Endothelial cell of umbilical vein (primary cell): Measurements from ENCODE around the gene DDX17. TPM values are rescaled to one million over a fixed set of nuclear protein-coding genes. Genes with fewer than 3 reads are reported as not detected.

Source experiments
- BruUV-seq: library from RNA; stranded (reverse); fragments of 400-500 nt; replicated peaks from 2 replicates; lab custom pipeline; 2021; lab: Mats Ljungman, UMichigan
- CTCF ChIA-PET: fragments of 300-600, 350-600 bp; sonication (Branson Sonifier 250); formaldehyde crosslinking; loops from one replicate; lab custom pipeline; 2021; ENCODE audit warnings: antibody characterized with exemption, inconsistent platforms; lab: Charles Lee
- POLR2A ChIA-PET: fragments of 300-600, 350-600 bp; sonication (Branson Sonifier 250); formaldehyde crosslinking; loops from one replicate; lab custom pipeline; 2021; ENCODE audit warnings: antibody characterized with exemption, inconsistent platforms; lab: Charles Lee
- DNase-seq: peaks from one replicate; pipeline ENCODE4 v3.0.0-alpha.2; 2011; ENCODE audit warnings: low read depth, low spot score
- FAIRE-seq: peaks from 2 replicates; lab custom pipeline; 2011; peaks lifted over from hg19 to GRCh38; lab: Jason Lieb, UNC
- H2AFZ ChIP-seq: 2 replicates; pipeline ENCODE4 v1.6.0; 2012; ENCODE audit warnings: low read depth, low read length, control low read depth, inconsistent platforms
- H3K27ac ChIP-seq: 2 replicates; pipeline ENCODE4 v1.5.1; 2011; ENCODE audit warnings: low read depth, mild to moderate bottlenecking, control low read depth, low read length, moderate library complexity; ENCODE audit not compliant: insufficient read depth
- H3K27me3 ChIP-seq, 2 experiments: 2 replicates each; pipeline versions ENCODE4 v1.6.0 to v1.6.1; 2011; ENCODE audit warnings: low read length in 2 of 2, mixed read lengths in 1 of 2; ENCODE audit not compliant: control insufficient read depth in 2 of 2, insufficient read depth in 2 of 2
- H3K36me3 ChIP-seq, 2 experiments: 2 replicates in 1 of 2; 3 replicates in 1 of 2; pipeline ENCODE4 v1.5.1; 2011; ENCODE audit warnings: low read length in 2 of 2, mild to moderate bottlenecking in 1 of 2, moderate library complexity in 1 of 2; ENCODE audit not compliant: control insufficient read depth in 2 of 2, insufficient read depth in 2 of 2; ENCODE audit errors: extremely low read depth in 1 of 2
- H3K4me1 ChIP-seq: 3 replicates; pipeline ENCODE4 v1.5.1; 2011; ENCODE audit warnings: mild to moderate bottlenecking, low read length; ENCODE audit not compliant: control insufficient read depth, insufficient read depth; ENCODE audit errors: extremely low read depth
- H3K4me2 ChIP-seq: 2 replicates; pipeline ENCODE4 v1.6.1; 2011; ENCODE audit warnings: low read length, control low read depth, mixed read lengths; ENCODE audit not compliant: insufficient read depth
- H3K4me3 ChIP-seq, 3 experiments: fragments of 200-600 bp in 1 of 3; sonication (generic), shearing (Covaris generic) in 1 of 3; replicated peaks in 1 of 3; 2 replicates each; pipeline ENCODE4 v1.5.1; 2011 to 2016; ENCODE audit warnings: control low read depth in 3 of 3, low read length in 3 of 3, mild to moderate bottlenecking in 2 of 3, inconsistent platforms in 1 of 3, low read depth in 1 of 3, moderate library complexity in 1 of 3; ENCODE audit not compliant: insufficient read depth in 1 of 3
- H3K79me2 ChIP-seq: 2 replicates; pipeline ENCODE4 v1.6.0; 2012; ENCODE audit warnings: low read length, inconsistent platforms; ENCODE audit not compliant: control insufficient read depth, insufficient read depth
- H3K9ac ChIP-seq: replicated peaks from 2 replicates; pipeline ENCODE3; 2011; ENCODE audit warnings: low read length, control low read depth; ENCODE audit not compliant: insufficient read depth; ENCODE audit errors: extremely low read depth
- H3K9me1 ChIP-seq: replicated peaks from 3 replicates; pipeline ENCODE4 v1.6.0; 2011; ENCODE audit warnings: mild to moderate bottlenecking, low read length; ENCODE audit not compliant: control insufficient read depth, insufficient read depth; ENCODE audit errors: extremely low read depth
- H3K9me3 ChIP-seq: replicated peaks from 2 replicates; pipeline ENCODE4 v1.5.1; 2012; ENCODE audit warnings: low read length, inconsistent platforms; ENCODE audit not compliant: control insufficient read depth, insufficient read depth
- H4K20me1 ChIP-seq: replicated peaks from 2 replicates; pipeline ENCODE3; 2011; ENCODE audit warnings: mild to moderate bottlenecking, low read length; ENCODE audit not compliant: control insufficient read depth, insufficient read depth; ENCODE audit errors: extremely low read depth
- CTCF ChIP-seq, 2 donors: IDR thresholded peaks; 1 replicate in 1 of 2; 2 replicates in 1 of 2; pipeline ENCODE4 v1.5.1; 2011; ENCODE audit warnings: low read length in 2 of 2, mild to moderate bottlenecking in 2 of 2, moderate library complexity in 2 of 2, control low read depth in 1 of 2, inconsistent platforms in 1 of 2, low read depth in 1 of 2; ENCODE audit not compliant: insufficient read depth in 1 of 2; ENCODE audit errors: extremely low read depth in 1 of 2
- EZH2 ChIP-seq: IDR thresholded peaks from 2 replicates; pipeline ENCODE4 v1.6.1; 2012; ENCODE audit warnings: borderline replicate concordance, low read depth, mild to moderate bottlenecking, moderate library complexity, low read length, inconsistent platforms; ENCODE audit not compliant: severe bottlenecking
- FOS ChIP-seq: IDR thresholded peaks from 2 replicates; pipeline ENCODE4 v1.6.1; 2011; ENCODE audit warnings: mild to moderate bottlenecking, low read length, moderate library complexity, borderline replicate concordance; ENCODE audit not compliant: insufficient read depth
- GATA2 ChIP-seq: IDR thresholded peaks from 2 replicates; pipeline ENCODE4 v1.7.0; 2011; ENCODE audit warnings: low read depth, mild to moderate bottlenecking, moderate library complexity, mixed read lengths, low read length; ENCODE audit not compliant: insufficient read length, insufficient read depth
- JUN ChIP-seq: IDR thresholded peaks from 2 replicates; pipeline ENCODE4 v1.6.1; 2011; ENCODE audit warnings: borderline replicate concordance, low read depth; ENCODE audit not compliant: insufficient read length, insufficient read depth
- MAX ChIP-seq: IDR thresholded peaks from 2 replicates; pipeline ENCODE4 v1.6.1; 2011; ENCODE audit not compliant: insufficient read depth, insufficient read length
- MYC ChIP-seq: IDR thresholded peaks from one replicate; pipeline ENCODE4 v1.6.1; 2011; ENCODE audit warnings: mild to moderate bottlenecking, low read depth, low read length
- POLR2A ChIP-seq: IDR thresholded peaks from 2 replicates; pipeline ENCODE4 v1.6.1; 2012; ENCODE audit warnings: low read depth, mild to moderate bottlenecking, control low read depth, low read length
- POLR2AphosphoS5 ChIP-seq: IDR thresholded peaks from 2 replicates; pipeline ENCODE4 v1.6.1; 2012; ENCODE audit warnings: low read depth, mild to moderate bottlenecking, control low read depth, low read length, moderate library complexity; ENCODE audit not compliant: insufficient read depth
- dilution Hi-C: fragments of 300-500 bp; cut with MboI; formaldehyde crosslinking; loops from one replicate; pipeline ENCODE4 v1.15.0; 2019; ENCODE audit warnings: low sequenced_read_pairs; ENCODE audit not compliant: extremely low pct_ligation_motif_present
- intact Hi-C: fragments of 100-400 bp; cut with micrococcal nuclease; formaldehyde crosslinking; loops from one replicate; pipeline ENCODE4 v1.10.0; 2022
- polyA plus RNA-seq, 4 experiments: library from polyadenylated mRNA; depleted of rRNA in 3 of 4; stranded (reverse) in 3 of 4; unstranded in 1 of 4; fragments of >200 nt; gene quantifications; 2 replicates each; pipeline versions ENCODE4 v1.2.1 to v1.2.3, GENCODE V29; 2011 to 2012; ENCODE audit warnings: missing spikeins in 1 of 4
- total RNA-seq: library from RNA; stranded (reverse); gene quantifications from 2 replicates; pipeline ENCODE4 v1.2.3, GENCODE V29; 2021

DDX17 gene
- total and polyA plus RNA-seq, 2 donors (not counting 3 experiments of a cell fraction or from before 2014, with no cell fraction given): 393 to 402 TPM

GRCh38 chr22:38465673-38466490, 40.2 kb downstream of the DDX17 start:
- peaks cover 2% of the 10 kb centered on the region for H3K79me2 ChIP-seq
- ChIA-PET CTCF (no interaction called here), POLR2A (no interaction called here)
- H3K4me1 ChIP-seq: peaks cover 13% of the 10 kb centered on the region
- no peak overlapping the region for H3K4me3 ChIP-seq
- H2AFZ ChIP-seq: no peak overlapping the region
- BruUV-seq: no TSS peak
- no peaks in the 10 kb centered on the region for H3K36me3 ChIP-seq
- H3K9me1 ChIP-seq: no peaks in the 10 kb centered on the region
- no peaks in the 10 kb centered on the region for H3K9me3 ChIP-seq
- intact Hi-C loops: no loop called here
- H3K9ac ChIP-seq: no peak overlapping the region
- FAIRE-seq: no peak
- no peak overlapping the region for H3K27ac ChIP-seq
- H3K4me2 ChIP-seq: no peak overlapping the region
- dilution Hi-C loops: no loop called here
- no peaks in the 10 kb centered on the region for H4K20me1 ChIP-seq
- TF ChIP-seq MAX: no peak
- no peak for TF ChIP-seq CTCF (IDR thresholded peaks at IDR 0.05; ENCODE audit: extremely low read depth in 1 of 2, insufficient read depth in 1 of 2, low read depth in 1 of 2, low read length in 2 of 2)
- no peak for TF ChIP-seq JUN
- TF ChIP-seq FOS: no peak
- TF ChIP-seq POLR2A: no peak
- no peak for TF ChIP-seq GATA2
- TF ChIP-seq EZH2: no peak
- no peak for TF ChIP-seq POLR2AphosphoS5
- no peak for TF ChIP-seq MYC
- peaks cover 6 to 7% of the 10 kb centered on the region in 2 experiments for H3K27me3 ChIP-seq
- no peak for DNase-seq
